Esophagus muscularis mucosa (tissue), 4 donors: ENCODE results near the gene MORN3. TPM values are rescaled to one million over a fixed set of nuclear protein-coding genes. Genes with fewer than 3 reads are reported as not detected.
"Not testable (repeated sequence)": the region's sequence is repeated elsewhere in the genome, so short reads cannot be mapped to it uniquely, and the experiment has no call there.

Experiments
- DNase-seq: peaks from one replicate; pipeline ENCODE4 v3.0.0-alpha.2; 2017; ENCODE audit errors: extremely low spot score
- H3K27ac ChIP-seq, 4 donors: fragments of 200-600 bp; sonication (generic); replicated peaks in 1 of 4; 1 replicate in 3 of 4; 2 replicates in 1 of 4; pipeline ENCODE4 v1.5.1; 2016 to 2019; ENCODE audit warnings: mild to moderate bottlenecking in 1 of 4
- H3K27me3 ChIP-seq, 4 donors: fragments of 200-600 bp; sonication (generic); one replicate each; pipeline versions ENCODE4 v1.5.1 to v1.6.0; 2016 to 2019
- H3K36me3 ChIP-seq, 4 donors: fragments of 200-600 bp; sonication (generic); one replicate each; pipeline ENCODE4 v1.5.1; 2016 to 2019
- H3K4me1 ChIP-seq, 4 donors: fragments of 200-600 bp; sonication (generic); one replicate each; pipeline ENCODE4 v1.5.1; 2016 to 2019
- H3K4me3 ChIP-seq, 4 donors: fragments of 200-600 bp; sonication (generic); 1 replicate in 2 of 4; 2 replicates in 2 of 4; pipeline ENCODE4 v1.5.1; 2016 to 2019; ENCODE audit warnings: mild to moderate bottlenecking in 4 of 4, moderate library complexity in 1 of 4
- H3K9me3 ChIP-seq, 4 donors: fragments of 200-600 bp; sonication (generic); 1 replicate in 3 of 4; 2 replicates in 1 of 4; pipeline ENCODE4 v1.5.1; 2016 to 2019
- CTCF ChIP-seq, 3 experiments: fragments of 200-600 bp in 2 of 3; fragments of 450-650 bp in 1 of 3; sonication (generic) in 2 of 3; IDR thresholded peaks; one replicate each; pipeline ENCODE4 v1.5.1; 2017 to 2019; ENCODE audit warnings: antibody characterized with exemption in 3 of 3, mild to moderate bottlenecking in 2 of 3, moderate library complexity in 1 of 3
- EP300 ChIP-seq: sonication (generic); formaldehyde crosslinking; IDR thresholded peaks from one replicate; pipeline ENCODE4 v1.6.1; 2017; ENCODE audit warnings: antibody characterized with exemption
- POLR2A ChIP-seq: fragments of 450-650 bp; IDR thresholded peaks from one replicate; pipeline ENCODE4 v1.6.1; 2017; ENCODE audit warnings: antibody characterized with exemption, moderate library complexity, mild to moderate bottlenecking, low read depth
- POLR2AphosphoS5 ChIP-seq, 2 donors: sonication (generic); formaldehyde crosslinking; IDR thresholded peaks; one replicate each; pipeline ENCODE4 v1.6.1; 2017; ENCODE audit warnings: antibody characterized with exemption in 2 of 2
- WGBS: methylation state at CpG from one replicate; pipeline ENCODE4 v1.1.5; 2018; 5-methylcytosine and 5-hydroxymethylcytosine counted together
- intact Hi-C: fragments of 100-400 bp; cut with DNase I; formaldehyde crosslinking; loops from one replicate; pipeline ENCODE4 v1.15.1; 2023
- total RNA-seq, 4 donors: library from RNA; depleted of rRNA; stranded (reverse); fragments of >200 nt; gene quantifications; one replicate each; pipeline versions ENCODE4 v1.1.0 to v1.2.1, GENCODE V29; 2016

MORN3 gene
- total RNA-seq, 4 donors from 2014 or later, result 0.13 to 1.2 (median 0.17) TPM; not detected in 1

DNA sequence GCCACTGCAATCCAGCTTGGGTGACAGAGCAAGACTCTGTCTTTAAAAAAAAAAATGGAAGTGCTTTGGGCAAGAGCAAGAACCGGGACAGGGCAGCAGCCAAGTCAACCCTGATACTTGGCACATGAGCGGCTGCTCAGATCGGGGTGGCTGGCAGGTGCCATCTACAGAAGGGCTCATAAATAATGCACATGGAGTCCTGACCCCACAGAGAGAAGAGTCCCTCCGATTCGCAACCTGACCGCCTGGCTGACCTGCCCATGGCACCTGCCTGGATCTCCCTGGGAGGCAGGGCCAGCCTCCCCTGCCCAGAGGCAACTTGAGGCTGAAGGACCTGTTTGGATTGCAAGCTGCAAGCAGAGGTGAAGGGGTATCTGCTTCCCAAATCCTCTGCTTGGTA lies 33.5 kb upstream of the MORN3 start:
- H3K27me3 ChIP-seq, result no peaks in the 10 kb centered on the region
- no peaks in the 10 kb centered on the region for H3K36me3 ChIP-seq
- no peak overlapping the region for H3K27ac ChIP-seq
- intact Hi-C loops, result no loop called here
- no peak for DNase-seq
- TF ChIP-seq POLR2AphosphoS5 (IDR thresholded peaks at IDR 0.05), result no peak
- no peak for TF ChIP-seq EP300
- no peak for TF ChIP-seq CTCF (IDR thresholded peaks at IDR 0.05)
- TF ChIP-seq POLR2A, result no peak
- H3K9me3 ChIP-seq, result no peaks in the 10 kb centered on the region
- WGBS, result 84% methylated on average over 6 of the region's 6 CpGs
- no peak overlapping the region for H3K4me3 ChIP-seq
- peaks cover 3 to 31% (median 21%) of the 10 kb centered on the region in 4 donors for H3K4me1 ChIP-seq

DNA sequence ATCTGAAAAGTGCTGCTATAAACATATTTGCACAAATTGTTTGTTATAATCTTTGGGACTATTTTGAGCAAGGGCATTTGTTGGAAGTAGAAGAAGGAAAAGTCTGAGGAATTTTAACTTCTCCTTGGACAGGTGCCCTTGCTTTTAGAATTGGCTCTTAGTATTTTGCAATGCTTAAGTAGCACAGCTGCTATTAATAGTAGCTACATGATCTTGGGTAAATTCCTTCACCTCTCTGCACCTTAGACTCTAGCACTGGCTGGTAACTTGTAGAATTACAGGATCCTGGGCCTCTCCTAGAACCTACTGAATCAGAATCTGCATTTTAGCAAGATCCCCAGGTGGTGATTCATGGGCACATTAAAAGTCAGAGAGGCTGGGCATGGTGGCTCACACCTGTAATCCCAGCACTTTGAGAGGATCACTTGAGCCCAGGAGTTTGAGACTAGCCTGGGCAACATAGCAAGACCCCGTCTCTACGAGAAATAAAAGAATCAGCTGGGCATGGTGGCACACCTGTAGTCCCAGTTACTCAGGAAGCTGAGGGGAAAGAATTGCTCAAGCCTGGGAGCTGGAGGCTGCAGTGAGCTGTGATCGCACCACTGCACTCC lies 32.3 kb upstream of the MORN3 start:
- DNase-seq, result no peak
- intact Hi-C loops, result no loop called here
- Histone ChIP-seq H3K27ac (peak overlapping the region; percentile 52 to 74 (median 58)), H3K36me3 (no peaks in the 10 kb centered on the region), H3K4me1 (peaks cover 3 to 36% (median 23%) of the 10 kb centered on the region in 4 donors), H3K4me3 (no peak overlapping the region), H3K9me3 (no peaks in the 10 kb centered on the region), H3K27me3 (no peaks in the 10 kb centered on the region)
- no peak for TF ChIP-seq POLR2A
- TF ChIP-seq CTCF (IDR thresholded peaks at IDR 0.05), result no peak
- no peak for TF ChIP-seq EP300
- peak in 1 of 2 donors; percentile 29 for TF ChIP-seq POLR2AphosphoS5 (IDR thresholded peaks at IDR 0.05)
- 99% methylated on average over 3 of the region's 3 CpGs for WGBS

DNA sequence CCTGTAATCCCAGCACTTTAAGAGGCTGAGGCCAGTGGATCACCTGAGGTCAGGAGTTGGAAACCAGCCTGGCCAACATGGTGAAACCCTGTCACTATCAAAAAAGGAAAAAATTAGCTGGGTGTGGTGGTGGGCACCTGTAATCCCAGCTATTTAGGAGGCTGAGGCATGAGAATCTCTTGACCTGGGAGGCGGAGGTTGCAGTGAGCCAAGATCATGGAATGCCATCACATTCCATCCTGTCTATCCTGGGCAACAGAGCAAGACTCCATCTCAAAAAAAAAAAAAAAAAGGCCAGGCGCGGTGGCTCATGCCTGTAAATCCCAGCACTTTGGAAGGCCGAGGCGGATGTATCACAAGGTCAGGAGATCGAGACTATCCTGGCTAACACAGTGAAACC lies 28.4 kb upstream of the MORN3 start:
- intact Hi-C loops, result loop anchor here (1.0 to 2.0 kb wide), 2 partner anchors 75 to 97 kb away; no protein-coding TSS in a partner anchor
- not testable (repeated sequence) for H3K36me3 ChIP-seq, H3K9me3 ChIP-seq, H3K4me3 ChIP-seq, H3K27ac ChIP-seq, DNase-seq, H3K27me3 ChIP-seq
- peaks cover 3 to 26% (median 22%) of the 10 kb centered on the region in 4 donors for H3K4me1 ChIP-seq
- WGBS, result 88% methylated on average over 6 of the region's 6 CpGs

- WGBS, result 49% methylated on average over 9 of the region's 9 CpGs
These were observed 27.7 kb upstream of the MORN3 start for GRCh38 chr12:121697093-121697698.

More at GRCh38 chr12:121697093-121697698, 27.7 kb upstream of the MORN3 start:
- H3K4me3 ChIP-seq, result peak overlapping the region in 2 of 4 donors; percentile 15 to 18
- no peak for DNase-seq
- H3K9me3 ChIP-seq, result no peaks in the 10 kb centered on the region
- peak; percentile 62 to 84 (median 67) for TF ChIP-seq CTCF (IDR thresholded peaks at IDR 0.05)
- no peak for TF ChIP-seq EP300
- H3K27me3 ChIP-seq, result no peaks in the 10 kb centered on the region
- intact Hi-C loops, result loop anchor here (1.0 to 2.0 kb wide), 2 partner anchors 76 to 98 kb away; no protein-coding TSS in a partner anchor
- peaks cover 3 to 19% (median 15%) of the 10 kb centered on the region in 4 donors for H3K4me1 ChIP-seq
- H3K27ac ChIP-seq, result no peak overlapping the region
- no peaks in the 10 kb centered on the region for H3K36me3 ChIP-seq
